NCI-H82 (cell line): Measurements from ENCODE around the gene DUSP15.

Experiments
- DNase-seq: peaks from one replicate; lab custom pipeline; 2025; lab: John Stamatoyannopoulos, UW

DUSP15 gene

DNA sequence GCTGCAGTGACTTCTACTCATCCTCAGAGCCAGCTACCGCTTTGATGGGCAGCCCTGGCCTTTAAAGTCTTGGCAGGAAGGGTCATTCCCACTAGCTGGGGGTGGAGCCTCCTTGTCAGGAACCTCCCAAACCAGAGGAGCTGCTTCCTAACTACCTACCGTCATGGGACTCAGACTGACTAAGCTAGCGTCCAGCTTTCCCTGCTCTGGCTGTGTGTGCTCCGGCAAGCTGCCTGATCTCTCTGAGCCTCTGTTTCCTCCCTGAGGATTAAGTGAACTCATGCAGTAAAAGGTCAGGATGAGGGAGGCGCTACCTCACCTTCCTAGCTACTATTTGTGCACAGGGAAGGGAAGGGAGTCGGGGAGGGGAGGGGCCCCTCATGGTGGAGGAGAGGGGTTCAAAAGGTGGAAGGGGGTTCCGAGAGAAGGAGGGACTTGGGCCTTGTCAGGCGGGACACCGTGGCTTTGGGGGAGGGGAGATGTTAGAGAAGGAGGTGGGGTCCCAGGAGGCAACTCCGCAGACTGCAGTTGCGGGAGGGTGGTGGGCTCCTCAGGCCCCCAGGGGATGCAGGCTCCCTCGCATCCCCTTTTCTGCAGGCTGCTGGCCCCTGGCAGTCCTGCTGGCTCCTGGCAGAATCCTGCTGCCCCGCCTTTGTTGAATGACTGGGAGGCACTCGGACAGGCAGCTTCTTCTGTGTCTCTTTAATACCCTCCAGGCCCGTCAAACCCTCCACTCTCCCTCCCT, 9.8 kb downstream of the DUSP15 start:
- peak; percentile 60 for DNase-seq

DNA sequence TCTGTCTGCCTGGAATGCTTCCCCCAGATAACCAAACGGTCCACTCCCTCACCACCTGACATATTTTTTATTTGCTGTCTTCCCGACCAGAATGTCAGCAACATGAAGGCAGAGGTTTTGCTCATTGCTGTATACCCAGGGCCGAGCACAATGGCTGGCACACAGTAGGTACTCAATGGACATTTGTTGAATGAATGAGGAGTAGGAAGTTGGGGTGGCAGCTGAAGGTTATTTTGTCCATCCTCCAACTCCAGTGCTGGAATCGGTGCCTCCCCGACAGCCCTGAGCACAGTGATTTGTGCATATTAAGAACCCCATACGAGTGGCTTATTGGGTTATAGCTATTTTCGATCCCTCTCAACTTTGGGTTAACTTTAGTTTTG, 10.3 kb downstream of the DUSP15 start:
- DNase-seq: no peak

DNA sequence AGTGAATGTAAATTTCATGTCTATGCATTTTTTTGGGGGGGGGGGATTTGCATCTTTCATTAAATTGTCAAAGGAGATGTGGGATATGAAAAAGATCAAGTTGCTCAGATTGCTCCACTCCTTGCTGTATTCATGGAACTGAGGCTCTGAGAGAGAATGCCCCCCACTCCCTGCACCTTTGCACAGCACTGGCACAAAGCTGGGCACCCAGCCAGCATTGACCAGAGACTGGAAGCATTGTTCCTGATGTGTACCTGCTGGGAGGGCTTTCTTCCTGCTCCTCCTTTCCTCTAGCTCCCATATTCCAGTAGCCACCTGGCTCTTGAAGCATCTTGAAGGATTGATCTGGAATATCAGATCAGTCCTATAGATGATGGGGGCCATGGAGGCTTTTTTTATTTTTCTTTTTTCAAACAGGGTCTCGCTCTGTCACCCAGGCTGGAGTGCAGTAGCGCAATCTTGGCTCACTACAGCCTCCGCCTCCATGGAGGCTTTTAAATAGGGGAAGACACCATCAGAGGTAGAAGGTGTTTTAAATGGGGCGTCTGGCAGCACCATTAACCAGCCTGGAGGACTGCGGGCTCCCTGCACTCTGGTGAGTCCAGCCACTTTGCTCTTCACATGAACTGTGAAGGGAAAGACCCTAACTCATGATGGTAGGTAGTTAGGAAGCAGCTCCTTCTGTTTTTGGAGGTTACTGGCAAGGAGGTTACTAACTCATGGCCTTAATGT, 10.9 kb downstream of the DUSP15 start:
- no peak for DNase-seq

DNA sequence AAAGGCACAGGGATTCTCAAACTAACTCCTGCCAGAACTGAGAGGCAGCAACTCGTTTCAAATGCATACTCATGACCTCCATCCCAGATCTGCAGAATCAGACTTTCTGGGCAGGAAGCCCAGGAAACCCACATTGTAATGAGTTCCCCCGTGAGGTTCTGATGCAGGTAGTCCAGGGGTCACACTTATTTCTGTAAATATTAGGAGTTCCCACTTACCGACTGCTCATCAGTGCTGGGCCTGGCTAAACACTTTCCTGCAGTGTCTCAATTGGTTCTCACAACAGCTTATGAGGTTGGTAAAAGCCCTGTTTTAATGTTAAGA, 11.6 kb downstream of the DUSP15 start:
- no peak for DNase-seq

DNA sequence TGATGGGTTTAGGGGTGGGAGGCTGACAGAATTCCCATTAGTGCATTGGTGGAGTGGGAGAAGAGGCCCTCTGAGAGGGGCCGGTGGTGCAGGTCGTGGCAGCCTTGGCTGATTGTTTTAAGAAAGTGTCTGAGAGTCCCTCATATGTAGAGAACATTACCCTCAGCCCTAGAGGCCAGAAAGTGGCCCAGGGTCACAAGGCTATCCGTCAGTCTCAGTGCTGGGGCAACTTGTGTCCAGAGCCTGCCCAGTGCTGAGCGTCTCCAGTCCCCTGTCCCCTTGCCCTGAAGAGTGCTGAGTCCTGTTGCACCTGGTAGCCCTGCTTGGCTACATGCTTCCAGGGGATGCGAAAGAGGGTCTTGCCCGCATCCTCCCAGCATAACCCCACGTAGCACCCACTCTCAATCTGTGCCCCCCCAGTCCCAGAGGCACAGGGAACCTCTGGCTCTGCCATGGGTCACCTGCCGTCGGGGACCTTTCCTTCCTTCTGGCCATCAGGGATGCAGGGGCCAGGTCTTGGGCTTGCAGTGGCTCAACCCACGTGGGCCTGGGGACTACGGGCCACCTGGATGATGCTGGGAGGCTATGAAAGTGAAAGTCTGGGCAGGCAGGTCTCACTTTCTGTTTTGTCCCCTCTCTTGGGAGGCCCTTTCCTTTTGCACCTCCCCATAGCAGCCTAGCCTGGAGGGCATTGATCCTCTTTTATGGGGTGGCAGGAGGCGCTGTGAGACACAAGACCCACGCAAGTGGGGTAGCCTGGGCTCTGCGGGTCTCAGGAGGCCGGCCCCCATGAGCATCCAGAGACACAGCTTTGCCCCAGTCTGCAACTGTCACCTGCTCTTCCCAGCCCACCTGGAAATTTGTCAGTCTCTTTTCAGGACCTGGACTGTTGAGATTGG, 12.2 kb downstream of the DUSP15 start:
- no peak for DNase-seq

DNA sequence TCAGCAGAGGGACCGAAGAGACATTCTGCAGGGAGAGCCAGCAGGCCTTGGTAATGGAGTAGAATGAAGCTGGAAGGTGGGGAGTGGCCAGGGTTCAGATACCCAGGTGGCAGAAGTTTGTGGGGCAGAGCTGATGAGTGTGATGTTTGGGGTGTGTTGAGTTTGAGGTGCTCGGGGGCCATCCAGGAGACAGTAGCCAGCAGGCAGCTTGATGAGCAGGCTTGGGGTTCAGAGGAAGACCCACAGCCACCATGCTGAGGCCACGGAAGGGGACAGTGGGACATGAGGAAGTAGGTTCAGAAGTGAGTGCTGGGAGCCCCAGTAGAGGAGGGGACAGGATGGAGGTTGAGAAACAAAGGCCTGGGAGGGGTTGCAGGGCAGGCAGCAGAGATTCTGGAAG, 13.8 kb downstream of the DUSP15 start:
- DNase-seq: no peak

DNA sequence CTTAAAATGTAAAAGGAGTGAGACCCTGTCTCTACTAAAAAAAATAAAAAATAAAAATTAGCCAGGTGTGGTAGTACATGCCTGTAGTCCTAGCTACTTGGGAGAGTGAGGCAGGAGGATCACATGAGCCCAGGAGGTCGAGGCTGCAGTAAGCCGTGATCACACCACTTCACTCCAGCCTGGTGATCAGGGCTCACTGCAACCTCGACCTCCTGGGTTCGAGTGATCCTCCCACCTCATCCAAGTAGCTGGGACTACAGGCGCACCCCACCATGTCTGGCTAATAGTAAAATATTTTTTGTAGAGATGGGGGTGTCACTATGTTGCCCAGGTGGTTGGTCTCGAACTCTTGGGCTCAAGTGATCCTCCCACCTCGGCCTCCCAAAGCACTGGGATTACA, 16.8 kb downstream of the DUSP15 start:
- DNase-seq: no peak

DNA sequence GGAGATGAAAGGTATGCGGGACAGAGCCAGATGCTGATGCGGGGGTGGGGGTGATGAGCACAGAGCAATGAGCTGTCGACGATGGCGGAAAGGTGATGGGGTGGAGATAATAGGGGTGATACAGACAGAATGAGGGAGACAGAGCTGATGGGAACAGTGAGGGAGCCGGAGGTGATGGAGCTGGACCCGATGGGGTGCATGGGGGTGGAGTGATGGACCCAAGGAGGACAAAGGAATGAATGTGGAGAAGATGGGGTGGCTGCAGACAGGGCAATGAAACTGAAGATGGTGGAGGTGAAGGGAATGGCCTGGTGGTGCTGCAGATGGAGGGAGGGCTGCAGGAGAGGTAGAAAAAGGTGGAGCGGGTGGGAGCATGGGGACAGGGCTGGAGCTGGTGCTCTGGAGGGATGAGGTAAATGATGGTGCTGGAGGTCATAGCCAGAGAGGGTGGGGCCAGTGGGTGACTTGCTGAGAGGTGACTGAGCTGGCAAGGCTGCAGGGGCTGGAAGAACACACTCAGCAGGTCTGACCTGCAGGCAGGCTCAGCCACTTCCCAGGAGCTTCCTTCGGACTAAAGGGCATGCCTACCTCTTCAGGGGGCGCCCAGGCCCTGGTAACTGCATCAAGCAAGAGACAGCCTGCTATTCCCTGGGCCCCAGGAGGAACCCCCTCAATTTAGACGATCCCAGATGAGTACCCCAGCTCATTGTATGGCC, 18.9 kb downstream of the DUSP15 start:
- DNase-seq: no peak

DNA sequence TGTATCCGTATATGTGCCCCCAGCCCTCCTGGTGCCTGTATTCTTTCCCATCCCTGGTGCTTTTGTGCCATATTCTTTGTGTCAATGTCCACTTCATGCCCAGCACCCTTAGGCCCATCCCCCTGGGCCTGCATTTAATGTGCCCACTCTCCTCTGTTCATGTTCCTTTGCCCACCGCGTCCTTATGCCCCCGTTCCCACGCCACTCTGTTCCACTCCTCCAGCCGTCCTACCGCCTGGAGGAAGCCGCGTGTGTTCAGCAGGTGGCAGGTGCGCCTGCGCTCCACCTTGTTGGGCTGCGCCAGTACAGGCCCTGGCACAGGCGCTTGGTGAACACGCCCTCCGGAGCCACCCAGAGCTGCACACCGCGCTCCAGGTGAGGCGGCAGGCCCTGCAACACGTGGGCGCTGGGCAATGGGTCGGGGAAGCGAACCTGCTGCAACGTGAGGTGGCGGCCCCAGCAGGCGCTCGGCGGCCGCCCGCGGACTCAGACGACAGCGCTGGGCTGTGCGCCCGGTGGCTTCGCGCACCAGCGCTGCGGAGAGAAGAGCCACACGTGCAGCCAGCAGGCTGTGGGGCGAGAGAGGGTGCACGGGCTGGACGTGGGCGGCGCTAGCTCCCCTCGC, 20.9 kb downstream of the DUSP15 start:
- no peak for DNase-seq

DNA sequence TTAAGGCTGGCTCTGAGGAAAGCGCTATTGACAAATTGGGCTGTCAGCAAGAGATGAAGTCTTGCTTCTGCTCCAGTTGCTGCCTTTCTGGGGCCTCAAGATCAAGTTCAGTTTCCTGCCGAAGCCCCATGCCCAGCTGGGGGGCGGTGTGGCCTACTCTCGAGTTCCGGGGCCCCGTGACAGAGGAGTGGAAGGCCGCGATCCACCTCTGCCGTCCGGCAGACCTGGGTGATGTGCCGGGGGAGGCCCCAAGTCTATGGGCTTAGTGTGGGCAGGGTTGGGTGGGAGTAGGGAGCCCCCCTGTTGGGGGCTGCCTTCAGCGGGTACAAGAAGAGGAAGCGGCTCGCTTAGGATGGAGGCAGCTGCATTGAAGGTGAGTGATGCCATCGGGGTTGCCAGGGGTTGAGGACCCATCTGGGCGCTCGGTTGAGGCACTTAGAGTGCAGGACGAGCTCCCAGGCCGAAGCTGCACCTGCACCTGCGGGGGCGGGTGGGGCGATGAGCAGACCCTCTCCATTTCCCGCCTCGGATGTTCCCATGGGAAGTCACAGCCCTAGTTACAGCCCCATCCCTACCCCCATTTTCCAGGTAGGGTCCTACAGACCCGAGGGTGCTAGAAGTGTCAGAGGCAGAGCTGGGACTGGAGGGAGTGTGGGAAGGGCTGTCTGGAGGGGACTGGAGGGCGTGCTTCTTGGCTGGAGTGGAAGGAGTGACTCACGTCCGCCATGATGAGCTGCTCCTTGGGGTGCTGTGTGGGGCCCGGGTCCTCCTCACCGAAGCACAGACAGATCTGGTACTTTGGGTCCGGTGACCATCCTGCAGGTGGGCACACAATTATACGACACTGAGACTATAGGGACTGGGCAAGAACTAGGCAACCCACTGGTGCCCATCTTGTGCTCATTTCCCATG, 22.0 kb downstream of the DUSP15 start:
- DNase-seq: no peak

DNA sequence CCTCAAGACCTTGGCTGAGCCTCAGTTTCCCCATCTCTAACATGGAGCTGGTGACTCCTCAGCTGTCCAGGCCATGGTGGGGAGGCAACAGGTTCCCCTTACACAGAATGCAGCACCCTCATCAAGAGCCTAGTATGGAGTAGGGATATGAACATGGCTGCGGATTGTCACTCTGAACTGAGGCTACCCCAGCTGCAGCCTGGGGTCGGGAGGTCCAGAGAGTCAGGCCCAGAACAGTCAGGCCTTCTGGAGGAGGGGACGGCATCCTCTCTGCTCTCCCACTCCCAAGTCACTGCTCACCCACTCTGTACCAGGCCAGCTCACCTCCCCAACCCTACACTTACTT, 23.6 kb downstream of the DUSP15 start:
- no peak for DNase-seq

DNA sequence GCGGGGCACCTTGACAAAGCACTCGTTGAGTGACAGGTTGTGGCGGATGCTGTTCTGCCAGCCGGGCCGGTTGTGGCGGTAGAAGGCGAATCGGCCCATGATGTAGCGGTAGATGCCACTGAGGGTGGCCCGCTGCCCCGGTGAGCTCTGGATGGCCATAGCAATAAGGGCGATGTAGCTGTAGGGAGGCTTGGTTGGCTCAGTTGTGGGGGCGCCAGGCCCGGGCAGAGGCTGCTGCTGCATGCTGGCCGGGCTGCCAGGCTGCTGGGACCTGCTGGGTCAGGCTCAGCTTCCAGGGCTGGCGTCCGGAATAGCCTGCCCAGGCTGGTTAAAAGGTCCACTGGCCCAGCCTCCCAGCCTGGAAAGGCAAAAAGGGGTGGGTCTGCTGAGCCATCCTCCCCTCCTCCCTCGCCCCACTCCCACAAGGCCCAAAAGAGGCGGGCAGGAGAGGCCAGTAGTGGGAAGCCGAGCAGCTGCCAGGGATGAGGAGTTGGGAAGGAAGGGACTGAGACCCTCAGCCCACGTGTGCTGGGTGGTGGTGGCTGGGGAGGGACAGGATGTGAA, 24.9 kb downstream of the DUSP15 start, which contains the start of gene FOXS1:
Gene FOXS1, minus strand, starts transcription at position 305 of the 564 bp plus-strand sequence. Its CDS starts 62 bp downstream, at position 243.
- peak; percentile 25 for DNase-seq

DNA sequence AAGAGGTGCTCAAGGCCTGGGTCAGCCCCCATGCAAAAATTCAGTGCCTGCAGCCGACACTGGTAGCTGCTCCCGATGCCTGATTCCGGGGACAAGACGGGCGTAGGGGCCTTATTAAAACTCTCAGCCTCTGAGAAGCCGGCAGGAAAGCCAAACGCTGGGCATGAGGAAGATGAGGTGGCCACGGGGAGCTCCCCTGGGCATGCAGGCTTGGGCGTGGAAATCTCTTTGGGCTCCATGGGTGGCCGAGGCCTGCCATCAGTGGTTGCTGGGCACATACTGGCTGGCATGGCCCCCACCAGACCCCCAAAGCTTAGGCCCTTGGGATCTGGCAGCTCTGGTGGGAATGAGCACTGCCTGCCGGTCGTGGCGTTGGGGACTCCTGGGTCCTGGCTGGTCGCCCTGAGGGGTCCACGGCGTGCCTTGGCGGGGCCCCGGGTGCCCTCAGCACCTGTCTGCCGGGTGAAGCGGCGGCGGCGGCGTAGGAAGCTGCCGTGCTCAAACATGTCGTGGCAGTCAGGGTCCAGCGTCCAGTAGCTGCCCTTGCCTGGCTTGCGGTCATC, 25.5 kb downstream of the DUSP15 start:
- DNase-seq: no peak

DNA sequence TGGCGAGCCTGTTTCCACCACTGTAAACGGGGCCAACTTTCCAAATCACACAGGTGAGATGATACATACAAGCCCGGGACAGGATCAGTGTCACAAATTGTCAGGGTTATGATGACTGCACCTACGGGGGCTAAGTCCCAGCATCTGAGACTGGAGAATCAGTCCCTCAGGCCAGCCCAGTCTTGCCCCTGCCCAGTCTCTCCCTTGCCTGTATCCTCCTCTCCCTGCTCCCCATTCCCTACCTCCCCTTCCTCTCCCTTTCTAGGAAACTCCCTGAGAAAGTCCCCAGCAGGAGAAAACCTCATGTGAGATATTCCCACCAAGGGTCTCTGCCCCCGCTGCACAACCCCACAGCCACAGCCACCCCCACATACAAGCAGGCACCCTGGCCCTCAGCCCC, 26.4 kb downstream of the DUSP15 start:
- no peak for DNase-seq

DNA sequence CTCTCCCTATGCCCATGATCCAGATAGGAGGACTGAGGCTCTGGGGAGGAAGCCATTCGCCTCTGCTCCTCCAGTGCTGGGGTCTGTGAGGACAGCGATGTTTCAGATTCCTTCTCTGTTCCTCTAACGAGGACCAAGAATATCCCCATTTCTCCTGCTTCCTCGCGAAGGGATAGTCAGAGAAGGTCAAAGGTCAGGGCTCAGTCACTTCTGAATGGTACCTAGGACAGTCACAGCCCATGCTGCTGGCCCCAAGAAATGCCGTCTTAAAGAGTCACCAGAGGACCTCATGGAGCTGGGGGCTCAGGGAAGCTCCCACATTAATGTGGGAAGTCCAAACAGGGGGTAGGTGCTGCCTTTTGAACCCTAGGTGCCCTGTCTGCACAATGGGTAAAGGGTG, 27.0 kb downstream of the DUSP15 start:
- DNase-seq: no peak

DNA sequence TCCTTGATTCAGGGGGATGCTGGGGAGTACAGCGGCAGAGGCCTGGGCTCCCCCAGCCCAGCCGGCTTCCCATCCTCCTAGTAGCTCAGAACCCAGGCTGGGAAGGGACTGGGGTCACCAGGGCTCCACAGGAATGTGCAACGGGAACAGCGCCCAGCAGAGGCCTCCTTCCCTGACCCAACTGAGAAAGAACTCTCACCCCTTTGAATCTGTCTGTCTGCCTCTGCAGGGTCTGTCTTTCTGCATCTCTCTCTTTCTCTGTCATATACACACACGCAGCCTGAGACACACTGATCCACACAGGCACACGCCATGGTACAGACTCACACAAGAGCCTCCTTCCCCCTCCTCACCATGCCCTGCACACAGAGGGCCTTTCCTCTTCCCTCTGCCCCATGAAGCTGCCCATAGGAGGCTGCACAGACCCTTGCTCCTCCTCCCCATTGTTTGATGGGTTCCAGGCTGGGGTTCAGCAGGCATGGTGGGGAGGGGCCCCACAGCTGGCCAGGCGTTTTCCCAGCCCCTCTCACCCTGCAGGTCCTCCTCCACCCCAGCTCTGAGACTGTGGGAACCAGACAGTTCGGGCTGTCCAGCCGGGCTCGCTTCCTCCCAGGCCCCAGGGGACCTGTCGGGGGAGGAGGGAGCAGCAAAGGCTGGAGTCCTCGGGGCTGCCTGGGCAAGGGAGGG, 27.7 kb downstream of the DUSP15 start:
- no peak for DNase-seq

DNA sequence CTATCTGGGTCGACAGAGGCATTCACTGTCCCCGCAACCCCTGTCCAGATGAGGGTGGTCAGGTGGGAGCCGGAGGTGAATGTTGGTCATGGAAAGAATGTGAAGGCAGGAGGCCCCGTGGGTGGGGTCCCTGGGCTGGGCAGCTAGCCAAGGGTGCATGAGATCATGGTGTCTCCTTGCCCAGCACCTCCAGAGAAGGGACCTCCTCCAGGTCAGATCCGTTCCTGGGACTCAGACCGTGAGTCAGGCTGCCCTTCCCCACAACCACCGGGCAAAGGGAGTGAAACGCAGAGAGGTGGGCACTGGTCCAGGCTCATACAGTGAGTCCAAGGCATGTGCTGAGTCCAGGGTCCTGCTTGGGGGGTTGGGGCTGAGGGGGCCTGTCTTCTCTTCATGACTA, 28.4 kb downstream of the DUSP15 start:
- DNase-seq: no peak

DNA sequence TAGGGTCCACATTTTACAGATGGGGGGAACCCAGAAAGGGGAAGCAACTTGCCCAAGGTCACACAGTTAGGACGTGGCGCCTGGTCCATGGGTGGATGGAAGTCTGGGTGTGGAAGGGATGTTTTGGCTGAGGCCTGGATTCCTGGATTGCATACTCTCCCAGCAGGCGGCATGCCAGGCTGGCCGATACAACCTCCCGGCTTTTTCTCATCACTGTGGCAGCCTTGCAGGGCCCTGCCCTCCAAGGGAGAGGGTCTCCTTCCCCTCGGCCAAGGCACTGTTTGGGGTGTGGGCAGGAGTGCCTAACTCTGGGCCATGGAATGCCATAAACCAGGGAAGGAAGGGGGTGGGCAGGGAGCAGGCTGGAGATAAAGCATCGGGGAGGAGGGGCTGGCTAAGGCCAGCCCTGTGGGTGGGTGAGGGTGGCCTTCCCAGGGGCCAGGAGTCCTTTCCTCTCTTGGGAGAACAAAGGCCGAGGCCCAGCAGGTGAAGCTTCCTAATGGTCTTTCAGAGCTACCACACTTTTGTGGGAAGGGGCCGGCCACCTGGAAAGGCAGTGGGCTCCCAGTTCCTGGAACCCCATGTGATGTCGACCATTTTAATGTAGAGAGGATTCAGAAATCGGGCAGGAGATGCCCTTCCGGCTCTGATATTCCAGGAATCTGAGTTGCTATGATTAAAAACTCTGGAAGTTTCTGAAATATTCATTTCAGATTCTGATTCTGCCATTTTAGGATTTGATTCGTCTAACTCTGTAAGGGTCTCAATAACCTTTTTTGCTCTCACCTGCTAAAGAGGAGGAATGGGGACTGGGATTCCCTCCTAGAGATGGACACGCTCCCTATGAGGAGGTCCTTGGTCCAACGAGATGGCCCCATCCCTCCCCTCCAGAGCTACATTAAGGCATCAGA, 29.2 kb downstream of the DUSP15 start:
- DNase-seq: no peak
